Fibroblast of the conjunctiva (primary cell): ENCODE measurements around the gene MEX3B.
"Not testable (repeated sequence)": the region's sequence is repeated elsewhere in the genome, so short reads cannot be mapped to it uniquely, and the experiment has no call there.

Experiments
- DNase-seq: peaks from one replicate; pipeline ENCODE4 v3.0.0-alpha.2; 2010; ENCODE audit warnings: low read depth

The MEX3B gene

GRCh38 chr15:82048811-82049210 lies 3.0 kb upstream of the MEX3B start:
- no peak for DNase-seq

DNA sequence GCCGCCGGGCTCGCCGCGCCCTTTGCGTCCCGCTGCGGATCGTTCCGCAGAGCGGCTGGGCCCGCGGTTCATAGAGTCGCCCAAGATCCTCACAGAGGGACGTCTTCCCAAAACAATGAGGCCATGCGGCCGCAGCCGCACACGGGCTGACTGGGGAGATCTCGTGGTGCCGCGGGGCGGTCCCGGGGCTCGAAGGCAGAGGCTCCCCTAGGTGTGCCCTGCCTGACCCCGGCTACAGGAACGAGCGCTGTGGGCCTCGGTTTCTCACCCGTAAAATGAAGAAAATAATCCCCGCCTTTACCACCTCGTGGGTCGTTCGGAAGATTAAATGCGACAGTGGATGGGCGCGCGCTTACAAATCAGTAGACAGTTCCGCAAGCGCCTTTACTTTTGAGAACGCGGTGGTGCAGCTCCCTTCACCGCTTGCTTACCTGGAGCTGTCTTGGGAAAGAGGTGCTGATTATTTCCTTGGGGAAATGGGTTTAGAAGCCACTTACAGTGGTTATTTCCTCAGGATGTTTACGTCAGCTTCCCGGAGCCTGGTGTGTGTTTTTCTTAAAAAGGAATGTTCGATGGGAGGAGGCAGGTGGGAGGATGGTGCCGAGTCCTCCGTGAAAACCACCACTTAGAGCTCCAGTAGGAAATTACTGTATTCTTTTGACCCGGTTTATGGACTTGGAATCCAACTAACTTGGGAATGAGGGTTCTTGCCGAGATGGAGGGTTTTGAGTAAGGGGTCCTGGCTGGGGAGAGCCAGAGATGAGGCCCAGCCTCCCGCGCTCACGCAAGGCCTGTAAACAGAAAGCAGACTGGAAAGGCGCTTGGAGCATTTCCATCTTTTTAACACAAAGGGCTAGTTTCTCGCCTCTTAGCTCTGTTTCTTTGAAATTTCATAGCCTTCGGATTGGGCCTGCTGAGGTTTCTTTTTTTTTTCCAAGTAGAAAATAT lies 1.9 kb upstream of the MEX3B start:
- DNase-seq: no peak

- DNase-seq: peak; percentile 82
Observed at GRCh38 chr15:82046666-82047452, 1.0 kb upstream of the MEX3B start.

- DNase-seq: no peak
Observed at GRCh38 chr15:82045179-82045891, 483 bp downstream of the MEX3B start.

GRCh38 chr15:82044373-82045178 lies 1.2 kb downstream of the MEX3B start:
- DNase-seq: peak; percentile 29

GRCh38 chr15:82043796-82044372 lies 1.9 kb downstream of the MEX3B start:
- no peak for DNase-seq

DNA sequence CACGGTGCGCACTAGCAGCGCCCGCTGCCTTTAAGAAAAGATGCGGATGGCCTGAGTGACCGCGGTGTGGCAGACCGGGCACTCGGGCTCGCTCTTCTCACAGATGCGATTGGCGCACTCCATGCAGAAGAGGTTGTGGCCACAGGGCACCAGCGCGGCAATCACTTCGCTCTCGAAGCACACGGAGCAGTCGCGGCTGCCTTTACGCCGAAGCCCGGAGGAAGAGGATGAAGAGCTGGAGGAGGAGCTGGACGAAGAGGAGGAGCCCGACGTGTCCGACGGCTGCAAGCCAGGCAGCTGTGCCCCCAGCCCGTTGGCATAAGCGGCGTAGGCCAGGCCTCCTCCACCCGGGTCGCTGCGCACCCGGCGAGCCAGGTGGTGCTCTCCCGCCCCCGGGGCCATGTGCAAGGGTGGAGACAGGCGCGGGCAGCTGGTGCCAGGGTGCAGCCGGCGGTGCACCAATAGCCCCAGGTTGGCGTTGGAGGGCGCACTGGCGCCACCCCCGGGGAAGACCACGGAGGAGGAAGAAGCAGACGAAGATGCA lies 2.6 kb downstream of the MEX3B start:
- no peak for DNase-seq

GRCh38 chr15:82040862-82041261 lies 5.0 kb downstream of the MEX3B start:
- no peak for DNase-seq

- no peak for DNase-seq
Observed at GRCh38 chr15:82040390-82040789, 5.4 kb downstream of the MEX3B start.

GRCh38 chr15:82039871-82040270 lies 5.9 kb downstream of the MEX3B start:
- DNase-seq: no peak

- no peak for DNase-seq
Observed at GRCh38 chr15:82036461-82036860, 9.4 kb downstream of the MEX3B start.

- DNase-seq: no peak
Observed at GRCh38 chr15:82031871-82032270, 13.9 kb downstream of the MEX3B start.

DNA sequence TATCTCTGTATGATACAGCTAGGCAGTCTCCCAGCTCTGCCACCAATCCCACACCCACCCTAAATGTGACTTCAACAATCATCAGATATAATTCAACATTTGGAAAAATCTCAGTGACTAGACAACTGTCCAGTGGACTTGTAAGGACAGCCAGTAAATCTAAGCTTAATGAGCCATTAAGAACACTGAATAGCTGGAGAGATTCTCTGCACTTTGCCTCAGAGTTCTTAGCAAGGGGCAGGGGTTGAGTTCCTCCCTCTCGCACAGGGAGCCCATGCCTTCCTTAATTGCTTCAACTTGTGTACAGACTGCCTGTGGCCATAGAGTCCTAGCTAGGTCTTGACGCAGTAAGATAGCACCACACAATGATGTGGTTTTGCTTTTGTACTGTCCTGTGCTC lies 15.6 kb downstream of the MEX3B start:
- DNase-seq: no peak

GRCh38 chr15:82028163-82028562 lies 17.7 kb downstream of the MEX3B start:
- not testable (repeated sequence) for DNase-seq

DNA sequence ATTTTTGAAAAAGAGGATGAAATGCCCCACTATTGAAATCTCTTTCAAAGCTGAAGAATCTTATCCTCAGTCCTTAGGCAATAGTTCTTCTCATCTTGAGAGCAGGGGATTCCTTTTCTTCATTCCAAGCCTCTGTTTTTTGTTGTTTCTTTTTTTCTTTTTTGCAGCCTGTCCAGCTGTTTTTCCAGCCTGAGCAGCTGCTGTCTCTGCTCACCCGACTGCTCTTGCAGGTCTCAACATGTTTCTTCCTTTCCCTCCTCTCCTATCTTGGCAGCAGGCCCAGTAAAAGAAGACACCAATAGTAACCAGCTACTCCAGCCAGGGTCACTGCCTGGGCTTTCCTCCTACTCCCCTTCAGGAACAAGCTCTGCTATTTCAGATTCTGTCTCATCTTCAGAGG lies 23.8 kb downstream of the MEX3B start:
- DNase-seq: no peak

DNA sequence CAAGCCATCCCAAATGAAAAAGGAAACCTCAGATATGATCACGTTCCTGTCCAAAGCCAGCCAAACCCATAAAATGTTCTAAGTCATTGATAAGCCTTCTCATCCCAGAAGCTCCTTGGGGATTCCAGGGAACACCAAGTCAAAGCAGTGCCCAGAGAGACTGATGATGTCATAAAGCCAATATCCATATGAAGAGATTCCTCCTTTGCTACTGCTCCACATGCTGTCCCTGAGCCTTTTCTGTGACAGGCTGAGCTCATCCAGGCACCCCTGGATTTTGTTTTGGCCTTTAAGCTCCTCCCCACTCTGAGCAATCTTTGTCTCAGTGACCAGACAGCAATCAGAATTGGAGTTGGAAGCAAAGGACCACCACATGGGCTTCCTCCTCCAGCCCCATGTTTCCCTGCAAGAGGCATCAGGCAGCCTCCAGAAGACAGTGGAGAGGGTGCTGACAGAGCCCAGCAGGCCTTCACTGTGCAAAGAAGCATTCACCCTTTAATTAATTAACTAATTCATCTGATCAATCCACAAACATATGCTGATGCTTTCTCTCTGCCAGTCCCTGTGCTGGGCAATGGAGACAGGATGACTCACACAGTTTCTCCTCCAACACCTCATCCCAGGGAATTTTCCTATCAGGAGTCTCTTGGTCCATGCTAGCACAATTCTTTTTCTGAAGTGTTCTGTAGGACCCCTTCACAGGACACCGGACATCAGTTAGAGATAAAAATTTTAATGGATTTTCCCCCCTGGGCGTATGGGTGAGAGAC lies 25.0 kb downstream of the MEX3B start:
- DNase-seq: no peak

DNA sequence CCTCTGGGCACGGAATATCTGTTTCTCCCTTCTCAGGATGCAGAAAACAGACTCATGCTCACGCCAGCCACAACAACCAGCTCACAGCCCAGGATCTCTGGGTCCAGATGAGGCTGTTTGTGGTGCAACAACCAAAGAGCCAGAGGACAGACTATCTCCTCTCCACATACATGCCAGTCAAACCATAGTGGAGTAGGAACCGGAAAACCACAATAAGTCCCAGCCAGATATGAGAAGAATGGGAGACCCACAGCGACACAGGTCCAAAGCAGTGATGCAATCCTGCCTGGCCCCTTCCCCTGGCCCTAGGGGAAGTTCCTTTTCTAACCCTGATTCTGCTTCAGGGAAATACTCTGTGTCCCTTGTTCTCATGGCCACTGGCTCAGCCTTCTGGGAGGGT lies 27.6 kb downstream of the MEX3B start:
- no peak for DNase-seq

DNA sequence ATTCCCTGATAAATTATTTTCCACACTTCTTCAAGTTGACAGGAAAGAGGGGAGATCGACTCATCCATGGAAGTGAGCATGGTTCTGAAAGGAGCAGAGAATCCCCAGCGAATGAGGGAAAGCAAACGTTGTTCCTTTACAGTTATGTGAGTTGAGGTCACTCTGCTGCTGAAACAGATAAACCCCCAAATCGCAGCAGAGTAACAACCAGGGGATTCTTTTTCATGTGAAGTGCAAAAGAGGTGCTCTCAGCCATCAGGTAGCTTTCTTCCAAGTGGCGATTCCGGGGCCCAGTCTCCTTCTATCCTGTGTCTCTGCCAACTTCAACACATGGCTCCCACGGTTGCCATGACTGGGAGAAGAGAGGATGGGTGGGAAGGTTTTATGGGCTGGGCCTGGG lies 28.2 kb downstream of the MEX3B start:
- no peak for DNase-seq

DNA sequence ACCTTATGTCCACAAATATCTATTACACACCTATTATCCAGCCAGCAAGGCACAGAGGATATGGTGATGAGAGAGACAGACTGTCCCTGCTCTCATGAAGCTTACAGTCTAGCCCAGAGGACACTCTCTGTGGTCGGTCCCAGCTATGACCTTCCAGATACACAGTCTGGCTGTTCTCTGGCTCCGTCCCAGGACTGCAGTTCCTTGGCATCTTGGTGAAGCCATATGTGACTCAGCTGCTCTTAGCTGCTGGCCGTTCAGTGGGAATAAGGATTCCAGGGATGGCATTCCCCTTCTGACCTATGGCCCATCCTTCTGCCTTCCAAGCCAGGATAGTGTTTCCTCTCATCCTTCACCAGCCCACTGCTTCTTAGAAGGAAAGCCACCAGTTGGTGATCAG lies 30.8 kb downstream of the MEX3B start:
- no peak for DNase-seq

DNA sequence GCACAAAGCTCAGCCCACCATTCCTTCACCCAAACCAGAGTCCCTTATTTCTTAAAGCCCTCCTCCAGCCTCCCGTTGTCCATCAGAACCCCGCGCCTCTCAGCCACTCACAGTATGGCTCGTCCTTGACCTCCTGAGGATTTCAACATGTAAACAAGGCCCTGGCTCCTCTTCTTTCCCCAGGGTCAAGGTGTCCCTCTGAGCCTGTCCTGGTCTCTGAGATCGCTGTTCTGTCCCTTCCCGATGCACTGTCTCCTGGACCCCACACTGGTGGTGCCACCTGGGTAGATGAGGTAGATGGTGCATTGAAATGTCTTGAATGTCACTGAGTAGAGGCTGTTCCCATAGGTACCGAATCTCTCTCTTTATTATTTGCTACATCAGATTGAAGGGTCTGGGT lies 32.9 kb downstream of the MEX3B start:
- no peak for DNase-seq
